ENCODE results near the gene C2CD4C.
"Not testable (repeated sequence)": the region's sequence is repeated elsewhere in the genome, so short reads cannot be mapped to it uniquely, and the experiment has no call there.

Gene C2CD4C

GRCh38 chr19:364496-365287 is 44.3 kb downstream of the C2CD4C start:
- TF ChIP-seq, protein P1, sequence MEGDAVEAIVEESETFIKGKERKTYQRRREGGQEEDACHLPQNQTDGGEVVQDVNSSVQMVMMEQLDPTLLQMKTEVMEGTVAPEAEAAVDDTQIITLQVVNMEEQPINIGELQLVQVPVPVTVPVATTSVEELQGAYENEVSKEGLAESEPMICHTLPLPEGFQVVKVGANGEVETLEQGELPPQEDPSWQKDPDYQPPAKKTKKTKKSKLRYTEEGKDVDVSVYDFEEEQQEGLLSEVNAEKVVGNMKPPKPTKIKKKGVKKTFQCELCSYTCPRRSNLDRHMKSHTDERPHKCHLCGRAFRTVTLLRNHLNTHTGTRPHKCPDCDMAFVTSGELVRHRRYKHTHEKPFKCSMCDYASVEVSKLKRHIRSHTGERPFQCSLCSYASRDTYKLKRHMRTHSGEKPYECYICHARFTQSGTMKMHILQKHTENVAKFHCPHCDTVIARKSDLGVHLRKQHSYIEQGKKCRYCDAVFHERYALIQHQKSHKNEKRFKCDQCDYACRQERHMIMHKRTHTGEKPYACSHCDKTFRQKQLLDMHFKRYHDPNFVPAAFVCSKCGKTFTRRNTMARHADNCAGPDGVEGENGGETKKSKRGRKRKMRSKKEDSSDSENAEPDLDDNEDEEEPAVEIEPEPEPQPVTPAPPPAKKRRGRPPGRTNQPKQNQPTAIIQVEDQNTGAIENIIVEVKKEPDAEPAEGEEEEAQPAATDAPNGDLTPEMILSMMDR (IDR thresholded peaks at IDR 0.05; ENCODE audit: insufficient read depth, missing control alignments), result no peak
- FAIRE-seq (no peak), DNase-seq (ENCODE audit: insufficient read length, low spot score) (no peak)

DNA sequence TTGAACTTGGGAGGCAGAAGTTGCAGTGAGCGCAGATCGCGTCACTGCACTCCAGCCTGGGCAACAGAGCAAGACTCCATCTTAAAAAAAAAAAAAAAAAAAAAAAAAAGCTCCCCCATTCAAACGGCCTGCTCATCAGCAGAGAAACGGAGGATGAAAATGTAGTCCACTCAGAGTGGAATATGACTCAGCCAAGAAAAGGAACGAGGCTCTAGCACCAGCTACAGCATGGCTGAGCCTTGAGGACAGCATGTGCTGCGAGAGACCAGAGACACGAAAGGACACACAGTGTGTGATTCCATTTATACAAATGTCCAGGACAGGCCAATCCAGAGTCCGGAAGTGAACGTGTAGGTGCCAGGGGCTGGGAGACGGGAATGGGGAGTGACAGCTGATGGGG is 46.3 kb downstream of the C2CD4C start:
- no peak for FAIRE-seq
- no peak for DNase-seq (ENCODE audit: insufficient read length, low spot score)
- TF ChIP-seq, protein P1 (IDR thresholded peaks at IDR 0.05; ENCODE audit: insufficient read depth, missing control alignments), result no peak

DNA sequence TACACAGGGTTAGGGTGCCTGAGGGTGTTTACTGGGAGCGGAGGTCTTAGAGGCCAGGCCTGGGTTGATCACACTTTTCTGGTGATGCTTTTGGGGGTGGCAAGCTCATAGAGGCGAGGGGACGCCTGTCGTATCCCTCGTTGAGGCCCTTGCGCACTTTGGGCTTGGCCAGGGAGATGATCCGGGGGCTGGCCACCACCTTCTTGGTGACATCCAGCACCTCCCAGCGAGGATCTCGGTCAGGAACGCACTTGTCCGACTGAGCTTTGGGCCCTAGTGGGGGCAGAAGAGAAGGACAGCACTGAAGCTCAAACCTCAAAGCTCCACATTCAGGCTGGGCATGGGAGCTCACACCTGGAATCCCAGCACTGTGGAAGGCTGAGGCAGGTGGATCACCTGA is 46.8 kb downstream of the C2CD4C start:
- TF ChIP-seq, protein P1 (IDR thresholded peaks at IDR 0.05; ENCODE audit: insufficient read depth, missing control alignments), result no peak
- DNase-seq (ENCODE audit: insufficient read length, low spot score), result no peak
- no peak for FAIRE-seq

GRCh38 chr19:359653-359925 is 49.4 kb downstream of the C2CD4C start:
- DNase-seq (ENCODE audit: insufficient read length, low spot score), result no peak
- TF ChIP-seq, protein P1 (IDR thresholded peaks at IDR 0.05; ENCODE audit: insufficient read depth, missing control alignments), result no peak
- FAIRE-seq, result no peak

GRCh38 chr19:355536-355935 is 53.4 kb downstream of the C2CD4C start:
- not testable (repeated sequence) for DNase-seq (ENCODE audit: insufficient read length, low spot score); FAIRE-seq

All from D721Med (cell line).